VCaP (cell line): ENCODE measurements around the gene FAM24A.

Source experiments
- H3K27ac ChIP-seq: fragments of 450-650 bp; 2 replicates; pipeline ENCODE4 v1.5.1; 2017
- TF ChIP-seq, protein P1 (sequence below): fragments of 450-650 bp; conservative IDR thresholded peaks from 2 replicates; pipeline ENCODE4 v1.5.1; 2017; ENCODE audit warnings: mild to moderate bottlenecking, moderate library complexity

Gene FAM24A

DNA sequence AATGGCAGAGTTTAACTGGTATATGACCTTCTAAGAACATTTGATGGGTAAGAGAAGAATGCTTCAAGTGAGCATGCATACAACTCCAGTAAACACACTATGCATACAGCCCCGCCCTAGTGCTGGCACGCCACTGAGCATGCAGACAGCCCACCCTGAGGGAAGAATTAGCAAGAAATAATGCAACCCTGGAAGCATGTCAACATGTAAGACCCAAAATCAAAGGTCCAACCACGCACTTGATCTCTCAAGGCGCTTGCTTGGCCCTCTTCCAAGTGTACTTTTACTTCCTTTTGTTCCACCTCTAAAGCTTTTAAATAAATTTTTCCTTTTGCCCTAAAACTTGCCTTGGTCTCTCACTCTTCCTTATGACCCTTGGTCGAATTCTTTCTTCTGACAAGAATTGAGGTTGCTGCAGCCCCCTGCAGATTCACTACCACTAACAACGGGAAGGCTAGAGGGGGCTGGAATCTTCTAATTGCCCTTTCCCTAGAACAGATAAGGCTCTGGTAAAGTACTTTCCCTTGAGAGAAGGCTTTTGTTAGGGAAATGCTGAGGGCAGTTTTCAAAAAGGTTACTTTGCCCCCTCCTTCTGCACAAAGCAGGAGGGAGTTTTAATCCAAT is 34.5 kb upstream of the FAM24A start:
- H3K27ac ChIP-seq: no peak overlapping the region
- TF ChIP-seq, protein P1, sequence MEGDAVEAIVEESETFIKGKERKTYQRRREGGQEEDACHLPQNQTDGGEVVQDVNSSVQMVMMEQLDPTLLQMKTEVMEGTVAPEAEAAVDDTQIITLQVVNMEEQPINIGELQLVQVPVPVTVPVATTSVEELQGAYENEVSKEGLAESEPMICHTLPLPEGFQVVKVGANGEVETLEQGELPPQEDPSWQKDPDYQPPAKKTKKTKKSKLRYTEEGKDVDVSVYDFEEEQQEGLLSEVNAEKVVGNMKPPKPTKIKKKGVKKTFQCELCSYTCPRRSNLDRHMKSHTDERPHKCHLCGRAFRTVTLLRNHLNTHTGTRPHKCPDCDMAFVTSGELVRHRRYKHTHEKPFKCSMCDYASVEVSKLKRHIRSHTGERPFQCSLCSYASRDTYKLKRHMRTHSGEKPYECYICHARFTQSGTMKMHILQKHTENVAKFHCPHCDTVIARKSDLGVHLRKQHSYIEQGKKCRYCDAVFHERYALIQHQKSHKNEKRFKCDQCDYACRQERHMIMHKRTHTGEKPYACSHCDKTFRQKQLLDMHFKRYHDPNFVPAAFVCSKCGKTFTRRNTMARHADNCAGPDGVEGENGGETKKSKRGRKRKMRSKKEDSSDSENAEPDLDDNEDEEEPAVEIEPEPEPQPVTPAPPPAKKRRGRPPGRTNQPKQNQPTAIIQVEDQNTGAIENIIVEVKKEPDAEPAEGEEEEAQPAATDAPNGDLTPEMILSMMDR: no peak

DNA sequence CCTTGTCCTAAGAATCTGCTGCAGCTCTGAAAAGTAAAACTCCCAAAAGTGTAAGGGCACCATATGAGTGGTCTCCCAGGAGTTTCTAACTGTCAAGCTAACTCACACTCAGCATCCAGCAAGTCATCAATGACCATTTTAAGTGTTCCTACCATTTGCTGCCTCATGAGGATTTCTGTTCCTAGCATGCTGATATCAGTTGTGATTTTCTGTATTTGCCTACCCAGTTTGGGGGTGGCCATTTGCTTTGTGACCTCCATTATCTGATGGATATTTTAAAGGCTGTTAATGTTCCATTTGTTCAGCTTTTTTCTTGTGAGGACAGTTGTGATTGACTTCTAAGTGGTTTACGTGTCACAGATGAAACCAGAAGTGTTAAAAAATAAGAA is 33.9 kb upstream of the FAM24A start:
- TF ChIP-seq, protein P1: no peak
- H3K27ac ChIP-seq: no peak overlapping the region

DNA sequence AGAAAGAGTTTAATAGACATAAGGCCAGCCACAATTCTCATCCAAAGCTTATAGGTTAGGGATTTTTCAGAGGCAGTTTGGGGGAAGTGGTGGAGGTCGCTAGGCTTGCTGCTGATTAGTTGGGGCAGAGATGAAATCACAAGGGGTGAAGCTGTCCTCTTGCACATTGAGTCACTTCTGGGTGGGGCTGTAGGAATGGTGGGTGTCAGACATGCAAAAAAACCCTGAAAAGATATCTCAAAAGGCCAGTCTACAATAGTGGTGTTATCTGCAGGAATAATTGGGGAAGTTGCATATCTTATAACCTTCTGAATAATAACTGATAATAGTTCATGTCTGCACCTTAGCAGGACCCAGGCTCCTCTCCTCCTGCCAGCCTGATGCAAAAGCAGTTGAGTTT is 33.1 kb upstream of the FAM24A start:
- H3K27ac ChIP-seq: no peak overlapping the region
- TF ChIP-seq, protein P1: no peak

DNA sequence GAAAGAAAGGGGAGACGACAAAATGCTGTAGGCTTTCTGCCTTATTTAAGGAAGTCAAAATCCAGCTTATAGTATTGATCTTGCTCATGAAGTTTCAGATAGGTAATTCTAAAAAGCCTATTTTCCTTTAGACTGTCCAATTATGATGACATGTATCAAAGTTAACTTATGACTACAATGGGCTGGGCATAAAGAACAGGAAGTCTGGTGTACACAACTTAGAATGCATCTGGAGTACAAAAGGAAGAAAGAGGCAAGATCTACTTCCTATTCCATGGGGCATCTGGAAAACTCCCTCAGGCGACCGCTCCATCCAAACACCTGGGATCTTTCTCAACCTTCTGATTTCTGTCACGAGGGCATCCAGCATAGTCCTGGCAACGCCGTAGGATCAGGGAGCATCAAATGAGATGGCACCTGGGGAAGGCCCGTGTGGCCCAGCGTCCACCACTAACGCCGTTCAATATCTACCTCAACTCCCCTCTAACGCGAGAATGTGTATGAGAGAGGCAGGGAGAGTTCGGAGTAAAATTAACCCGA is 31.5 kb upstream of the FAM24A start:
- H3K27ac ChIP-seq: peak overlapping the region; percentile 52
- TF ChIP-seq, protein P1: no peak

DNA sequence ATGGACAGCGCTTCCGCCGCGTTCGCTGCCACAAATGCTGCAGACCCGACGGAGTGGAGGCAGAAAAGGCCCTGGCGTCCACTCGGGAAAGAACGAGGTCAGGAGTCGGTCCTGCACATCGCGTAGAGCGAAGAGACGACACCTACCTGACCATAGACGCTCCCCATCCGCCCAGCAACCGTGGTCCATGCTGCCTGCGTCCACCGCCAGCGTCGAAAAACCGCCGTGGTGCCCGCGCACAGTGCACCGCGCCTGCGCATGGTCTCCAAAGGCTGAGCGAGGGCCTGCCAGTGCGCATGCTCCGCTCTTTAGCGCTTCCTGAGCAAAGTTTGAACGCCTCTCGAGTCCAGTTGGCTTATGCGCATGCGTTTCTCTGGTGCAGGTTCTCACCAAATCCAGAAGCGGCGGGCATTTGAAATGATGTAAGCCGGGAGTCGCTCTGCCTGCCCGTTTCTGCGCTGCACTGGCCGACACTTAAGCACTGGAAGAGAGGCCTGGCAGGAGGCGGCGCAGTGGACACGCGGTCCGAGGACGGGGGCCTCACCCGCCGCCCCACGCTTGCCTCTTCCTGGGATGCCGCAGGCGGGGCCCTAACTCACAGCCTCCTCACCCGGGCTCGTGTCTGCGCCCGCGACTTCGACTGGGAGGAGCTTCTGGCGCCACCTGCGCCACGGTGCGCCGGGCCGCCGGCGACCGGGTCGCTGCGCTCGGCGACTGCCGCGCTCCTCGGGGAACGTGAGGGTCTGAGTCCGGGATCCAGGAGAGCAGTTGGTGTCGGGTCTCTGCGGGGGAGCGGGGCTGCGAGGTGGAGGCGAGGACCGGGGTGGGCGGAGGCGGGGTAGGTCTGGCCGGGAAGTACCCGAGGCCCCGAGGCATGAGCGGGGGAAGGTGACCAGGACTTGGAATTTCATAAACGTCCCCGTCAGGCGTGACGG is 30.8 kb upstream of the FAM24A start, which contains the start of gene FAM24B:
Gene FAM24B (minus strand): TSS at position 243 of the 935 bp plus-strand sequence. CDS start 29,066 bp downstream, outside the sequence.
- H3K27ac ChIP-seq: peak within 1 kb of the TSS; percentile 52
- TF ChIP-seq, protein P1: no peak

DNA sequence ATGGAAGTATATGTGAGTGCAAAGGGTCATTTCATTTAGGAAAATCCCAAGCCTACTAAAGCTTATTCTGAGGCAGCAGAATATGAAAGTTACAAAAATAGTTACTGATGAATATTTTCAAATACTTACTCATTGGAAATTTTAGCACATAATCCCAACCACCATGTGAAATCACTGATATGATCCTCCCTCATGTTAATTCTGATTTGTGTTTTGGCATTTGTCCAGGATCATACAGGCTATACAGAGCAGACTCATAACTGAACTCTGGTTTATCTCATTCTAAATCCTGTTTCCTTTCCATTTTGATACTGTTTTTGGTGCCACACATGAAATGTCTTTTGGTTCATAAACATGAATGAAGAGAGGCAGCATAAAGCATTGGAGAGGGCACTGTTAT is 27.6 kb upstream of the FAM24A start:
- TF ChIP-seq, protein P1: no peak
- H3K27ac ChIP-seq: no peak overlapping the region

DNA sequence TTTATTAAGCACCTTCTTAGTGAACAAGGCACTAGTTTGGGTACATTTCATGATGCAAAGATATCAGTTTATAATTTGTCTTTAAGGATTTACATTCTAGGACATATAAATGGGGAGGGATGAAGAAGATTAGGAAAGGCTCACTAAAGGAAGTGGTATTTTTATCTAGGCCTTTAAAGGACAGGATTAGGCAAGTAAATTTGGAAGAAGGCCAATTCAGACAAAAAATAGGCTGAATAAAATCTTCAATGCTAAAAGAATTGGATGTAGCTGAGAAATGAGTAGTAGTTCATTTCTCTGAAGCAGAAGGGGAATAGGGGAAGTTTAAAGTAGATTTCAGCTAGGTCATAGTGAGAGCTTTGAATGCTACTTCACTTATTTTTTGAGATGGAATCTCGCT is 26.2 kb upstream of the FAM24A start:
- H3K27ac ChIP-seq: no peak overlapping the region
- TF ChIP-seq, protein P1: no peak
